NCI-H1092 treated with DMSO at 0.1 percent for 48 hours (cell line): ENCODE measurements around the gene CDH4.
"Not testable (repeated sequence)": the region's sequence is repeated elsewhere in the genome, so short reads cannot be mapped to it uniquely, and the experiment has no call there.

ENCODE experiments used
- DNase-seq: peaks from one replicate; lab custom pipeline; 2025; lab: John Stamatoyannopoulos, UW

Gene CDH4

DNA sequence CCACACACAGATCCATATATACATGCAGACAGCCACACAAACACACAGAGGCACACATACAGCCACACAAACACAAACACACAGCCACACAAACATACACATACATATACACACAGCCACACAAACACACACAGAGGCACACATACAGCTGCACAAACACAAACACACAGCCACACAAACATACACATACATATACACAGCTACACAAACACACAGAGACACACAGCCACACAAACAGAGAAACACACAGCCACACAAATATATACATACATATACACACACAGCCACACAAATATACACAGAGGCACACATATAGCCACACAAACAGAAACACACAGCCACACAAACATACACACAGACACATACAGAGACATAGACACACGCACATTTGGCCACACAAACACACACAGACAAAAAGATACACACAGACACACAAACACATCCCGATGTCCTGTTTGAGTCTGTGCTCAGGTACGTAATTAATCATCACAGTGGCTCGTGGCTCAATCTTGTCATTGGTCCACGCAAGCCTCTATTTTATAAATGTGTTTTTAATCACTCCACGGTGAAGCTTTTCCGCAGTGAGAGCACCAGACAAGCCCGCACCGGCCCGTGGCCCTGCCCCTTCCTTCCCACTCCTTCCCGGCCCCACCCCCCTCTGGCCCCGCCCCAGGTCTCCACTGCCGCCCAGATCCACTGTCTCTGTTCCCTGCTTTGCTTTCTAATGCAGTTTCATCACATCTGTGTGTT lies 135.3 kb downstream of the CDH4 start:
- DNase-seq: no peak

DNA sequence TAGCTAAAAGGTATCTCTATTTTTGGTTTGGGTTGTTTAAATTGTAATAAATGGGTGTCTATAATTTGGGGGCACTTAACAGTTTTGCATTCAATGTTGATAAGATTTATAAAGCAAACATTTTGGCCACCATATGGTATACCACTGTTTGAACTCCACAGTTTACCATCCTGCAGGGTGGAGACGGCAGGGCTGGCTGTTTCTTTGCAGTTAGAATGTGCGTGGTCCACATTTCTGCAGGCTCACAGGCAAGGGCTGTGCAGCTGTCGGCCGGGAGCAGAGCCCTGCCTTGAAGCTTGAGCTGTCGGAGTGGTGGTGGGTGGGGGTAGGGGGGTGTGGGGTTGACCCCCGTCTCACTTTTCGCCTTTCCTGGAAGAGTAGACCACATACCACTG lies 135.9 kb downstream of the CDH4 start:
- DNase-seq: no peak

DNA sequence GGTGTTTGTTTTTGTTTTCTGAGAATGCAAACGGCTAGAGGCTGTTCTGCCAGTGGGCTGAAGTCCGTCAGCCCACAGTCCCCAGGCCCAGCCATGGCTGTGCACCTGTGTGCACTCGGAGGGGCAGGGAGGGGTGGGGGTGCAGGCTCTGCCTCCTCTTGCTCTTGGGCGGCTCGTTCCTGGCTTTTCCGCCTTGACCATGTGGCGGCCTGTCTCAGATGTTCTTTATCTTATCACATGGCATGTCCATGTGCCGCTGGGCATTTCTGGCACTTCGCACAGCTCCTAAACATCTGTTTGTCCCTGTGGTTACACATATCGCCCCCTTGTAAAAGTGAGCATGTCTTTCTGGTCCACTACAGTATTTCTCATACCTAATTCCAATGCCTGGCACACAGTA lies 137.0 kb downstream of the CDH4 start:
- DNase-seq: no peak

DNA sequence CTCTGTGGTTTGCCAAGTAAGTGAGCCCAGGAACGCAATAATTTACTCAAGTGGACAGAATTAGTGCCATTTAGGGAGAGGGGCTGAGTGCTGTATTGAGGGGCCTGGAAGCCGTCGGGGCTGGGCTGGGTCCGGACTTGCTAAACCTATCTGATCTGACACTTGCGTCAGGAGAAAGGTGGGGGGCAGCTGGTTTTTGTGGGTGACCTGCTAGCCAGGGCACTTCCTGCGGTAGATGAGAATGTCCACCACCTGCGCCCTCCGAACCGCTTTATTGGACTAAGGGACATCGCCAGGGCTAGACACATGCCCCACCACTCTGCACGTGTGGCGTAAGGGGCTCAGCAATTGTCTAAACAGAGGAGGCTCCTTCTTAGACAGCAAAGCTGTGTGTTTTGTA lies 139.1 kb downstream of the CDH4 start:
- DNase-seq: no peak

DNA sequence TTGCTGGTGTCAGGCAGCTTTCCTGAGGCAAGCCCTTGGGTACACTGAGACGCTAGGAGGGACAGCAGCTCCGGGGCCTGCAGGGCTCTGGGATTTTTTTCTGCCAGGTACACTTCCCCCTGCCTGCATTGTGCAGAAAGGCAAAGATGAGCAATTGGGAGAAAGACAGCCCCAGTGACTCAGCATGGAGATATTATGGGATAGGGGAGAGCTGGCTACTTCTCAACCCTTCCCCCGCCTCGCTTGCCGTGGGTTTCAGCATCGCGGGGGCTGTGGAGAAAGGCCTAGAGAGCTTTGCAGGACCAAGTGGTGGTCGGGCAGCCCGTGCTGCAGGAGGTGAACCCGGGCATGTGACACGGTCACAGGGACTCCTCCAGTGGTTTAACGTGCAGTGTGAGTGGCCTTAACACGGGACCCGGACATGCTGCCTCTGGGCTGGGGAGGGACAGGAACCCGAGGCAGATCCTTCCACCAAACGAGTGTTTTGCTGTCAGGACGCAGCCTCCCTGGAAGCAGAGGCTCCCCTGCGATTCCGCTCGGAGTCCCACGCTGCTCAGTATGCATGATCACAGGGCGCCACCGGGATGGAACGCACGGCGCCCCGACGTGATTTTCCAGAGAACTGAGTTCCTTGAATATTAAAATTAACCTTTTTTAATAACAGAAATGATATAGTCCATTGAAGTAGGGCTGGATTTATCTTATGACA lies 139.9 kb downstream of the CDH4 start:
- no peak for DNase-seq

DNA sequence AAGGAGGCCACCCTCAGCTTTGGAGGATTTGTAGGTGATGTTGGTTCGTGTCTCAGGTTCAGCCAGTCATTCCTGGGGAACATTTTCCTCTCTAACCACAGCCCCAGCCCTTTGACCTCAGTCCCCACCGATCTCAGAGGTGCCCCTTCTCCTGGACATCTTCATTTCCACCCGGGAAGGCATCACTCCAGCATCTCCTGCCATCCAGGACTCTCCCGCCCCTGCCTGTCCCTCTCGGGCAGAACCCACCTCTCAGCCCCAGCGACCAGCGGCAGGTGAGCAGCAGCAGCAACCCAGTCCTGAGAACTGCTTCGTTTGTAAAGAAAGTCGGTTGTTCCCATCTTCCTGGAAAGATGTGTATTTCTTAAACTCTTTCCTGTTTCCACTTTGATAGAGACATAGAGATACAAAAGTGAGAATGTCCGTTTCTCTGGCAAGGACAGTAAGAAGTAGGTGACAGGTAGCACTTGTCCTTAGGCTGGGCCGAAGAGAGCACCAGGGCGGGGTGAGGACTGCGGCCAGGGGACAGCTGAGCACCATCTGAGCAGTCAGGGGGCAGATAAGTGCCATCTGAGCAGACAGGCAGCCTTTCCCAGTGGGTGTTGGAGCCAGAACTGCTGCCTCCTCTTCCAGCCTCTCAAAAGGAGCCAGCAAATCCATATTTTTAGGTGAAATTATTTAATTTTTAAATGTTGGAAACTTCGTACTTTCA lies 142.2 kb downstream of the CDH4 start:
- no peak for DNase-seq

DNA sequence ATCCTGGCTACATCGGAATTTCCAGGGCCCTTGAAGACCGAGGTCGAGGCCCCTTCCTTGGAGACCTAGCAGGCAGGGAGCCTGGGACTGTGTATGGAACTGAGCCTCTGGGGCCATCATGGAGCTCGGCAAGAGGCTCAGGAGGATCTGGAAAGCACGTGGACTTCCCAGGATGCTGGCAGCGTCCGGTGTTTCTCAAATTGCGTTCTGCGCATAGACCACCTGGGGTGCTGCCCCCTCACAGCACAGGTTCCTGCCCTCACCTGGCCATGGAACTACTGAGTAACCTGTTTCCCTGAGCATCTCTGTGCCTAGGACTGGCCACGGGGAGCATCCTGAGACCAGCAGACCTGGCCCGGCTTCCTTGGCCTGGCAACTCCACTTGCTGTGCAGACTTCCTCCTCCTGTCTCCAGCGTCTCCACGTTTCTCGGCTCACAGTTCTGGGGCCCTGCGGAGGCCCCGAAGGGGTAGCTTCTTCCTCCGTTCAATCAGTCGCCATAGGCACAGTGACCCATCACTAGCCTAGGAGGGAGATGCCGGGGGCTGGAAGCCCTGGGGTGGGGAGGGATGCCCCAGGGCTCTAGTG lies 144.3 kb downstream of the CDH4 start:
- DNase-seq: no peak

DNA sequence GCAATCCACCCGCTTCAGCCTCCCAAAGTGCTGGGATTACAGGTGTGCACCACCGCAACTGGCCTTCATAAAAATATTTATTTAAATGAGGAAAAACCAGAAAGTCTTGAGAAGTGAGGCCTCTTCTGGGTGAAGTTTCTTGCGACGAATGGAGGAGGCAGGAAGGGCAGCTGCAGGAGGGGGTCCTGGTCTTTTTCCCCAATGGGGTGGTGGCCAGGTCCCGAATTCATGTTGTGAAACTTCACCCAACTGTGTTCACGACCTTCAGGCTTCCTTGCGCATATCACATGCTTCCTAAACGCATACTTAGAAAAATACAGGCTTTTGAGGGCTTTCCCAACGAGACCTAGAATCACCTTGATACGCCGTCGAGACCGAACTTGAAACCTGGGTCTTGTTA lies 145.1 kb downstream of the CDH4 start:
- DNase-seq: no peak

DNA sequence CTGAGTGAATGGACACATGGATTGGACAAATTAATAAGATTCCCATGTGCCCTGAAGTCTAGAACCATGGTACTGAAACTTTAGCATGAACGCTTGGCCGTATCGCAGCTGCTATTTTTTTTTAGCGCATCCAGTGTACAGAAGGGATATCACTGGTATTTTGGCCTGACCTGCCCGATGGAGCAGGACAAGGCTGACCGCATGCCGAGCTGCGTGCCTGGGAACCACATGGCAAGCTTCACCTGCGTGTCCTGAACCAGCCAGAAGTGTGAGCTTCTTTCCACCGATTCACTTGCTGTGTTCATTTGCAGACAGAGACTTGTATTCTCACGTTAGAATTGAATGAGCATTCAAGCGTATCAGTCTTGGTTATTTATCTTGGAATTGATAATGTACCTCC lies 145.7 kb downstream of the CDH4 start:
- DNase-seq: no peak

DNA sequence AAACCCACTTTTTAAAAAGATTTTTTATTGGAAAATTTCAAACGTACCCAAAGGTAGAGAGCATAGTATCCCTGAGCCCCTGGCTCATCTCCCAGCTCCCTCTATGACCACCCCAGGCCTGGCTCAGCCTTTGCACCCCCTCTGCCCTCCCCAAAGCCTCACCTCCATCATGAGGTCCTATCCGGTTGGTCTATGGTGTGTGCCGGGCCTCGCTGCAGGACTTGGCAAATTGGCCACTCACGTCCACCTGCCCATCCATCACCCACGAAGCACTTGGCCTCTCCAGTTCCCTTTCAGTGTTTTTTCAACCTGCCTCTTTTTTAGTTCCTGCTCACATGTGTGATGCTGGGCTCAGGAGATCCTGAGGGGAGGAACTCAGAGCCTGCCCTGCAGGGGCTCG lies 147.4 kb downstream of the CDH4 start:
- no peak for DNase-seq

DNA sequence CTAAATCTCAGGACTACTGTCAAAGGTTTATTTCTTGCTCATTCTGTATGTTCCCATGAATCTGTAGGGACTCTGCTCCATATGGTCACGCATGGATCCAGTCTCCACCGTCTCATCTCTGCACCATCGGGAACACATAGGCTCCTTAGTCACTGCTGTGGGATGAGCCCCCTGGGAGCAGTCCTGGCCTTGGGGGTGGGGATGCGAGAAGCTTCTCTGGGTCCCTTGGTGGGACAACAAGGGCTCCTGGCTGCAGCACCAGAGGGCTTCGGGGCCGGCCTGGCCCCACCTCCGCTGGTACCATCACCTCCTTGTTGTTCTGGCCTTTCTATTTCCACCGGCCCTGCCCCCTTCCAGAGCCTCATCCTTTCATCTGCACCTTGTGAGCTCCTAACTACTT lies 148.4 kb downstream of the CDH4 start:
- no peak for DNase-seq

DNA sequence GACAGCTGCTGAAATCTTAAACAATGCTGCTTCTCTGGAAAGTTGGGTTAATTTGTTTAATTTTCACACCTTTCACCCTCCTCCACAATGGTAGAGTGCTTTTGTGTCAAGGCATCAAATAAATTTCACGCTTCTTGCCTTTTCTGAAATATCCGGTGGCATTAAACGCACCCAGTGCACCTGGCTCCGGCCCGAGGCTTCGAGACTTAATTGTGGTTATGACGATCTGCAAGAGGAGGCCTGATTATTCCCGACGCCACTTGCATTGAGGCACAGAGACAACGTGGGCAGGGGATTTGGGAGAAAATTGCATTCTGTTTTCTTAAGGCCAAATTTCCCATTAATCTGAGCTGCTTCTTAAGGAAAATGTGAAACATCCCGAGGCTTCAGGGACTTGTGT lies 152.2 kb downstream of the CDH4 start:
- DNase-seq: no peak

DNA sequence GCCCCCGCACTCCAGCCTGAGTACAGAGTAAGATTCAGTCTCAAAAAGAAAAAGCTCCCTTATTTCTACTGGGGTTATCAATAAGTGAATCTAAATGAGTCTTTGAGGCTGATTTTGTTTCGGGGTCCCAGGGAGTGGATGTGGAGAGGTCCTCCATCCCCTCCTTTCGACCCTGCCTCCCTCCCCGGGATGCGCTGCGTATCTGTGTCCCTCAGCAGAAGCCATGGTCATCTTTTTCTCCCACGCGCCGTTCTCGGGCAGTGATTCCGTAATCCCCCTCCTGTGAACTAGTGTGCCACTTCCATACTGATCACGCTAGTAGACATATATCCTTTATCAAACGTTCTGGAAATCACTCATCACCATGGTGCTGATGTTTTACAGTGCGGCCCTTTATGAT lies 152.9 kb downstream of the CDH4 start:
- DNase-seq: no peak

DNA sequence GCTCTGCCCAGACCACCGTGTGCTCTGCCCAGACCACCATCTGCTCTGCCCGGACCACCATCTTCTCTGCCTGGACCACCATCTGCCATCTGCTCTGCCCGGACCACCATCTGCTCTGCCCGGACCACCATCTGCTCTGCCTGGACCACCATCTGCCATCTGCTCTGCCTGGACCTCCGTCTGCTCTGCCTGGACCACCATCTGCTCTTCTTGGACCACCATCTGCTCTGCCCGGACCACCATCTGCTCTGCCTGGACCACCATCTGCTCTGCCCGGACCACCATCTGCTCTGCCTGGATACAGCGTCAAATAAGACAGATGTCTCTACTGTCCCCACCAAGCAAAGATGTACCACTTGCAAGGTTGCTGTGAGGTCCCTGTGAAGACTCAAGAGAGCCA lies 154.7 kb downstream of the CDH4 start:
- DNase-seq: not testable (repeated sequence)

DNA sequence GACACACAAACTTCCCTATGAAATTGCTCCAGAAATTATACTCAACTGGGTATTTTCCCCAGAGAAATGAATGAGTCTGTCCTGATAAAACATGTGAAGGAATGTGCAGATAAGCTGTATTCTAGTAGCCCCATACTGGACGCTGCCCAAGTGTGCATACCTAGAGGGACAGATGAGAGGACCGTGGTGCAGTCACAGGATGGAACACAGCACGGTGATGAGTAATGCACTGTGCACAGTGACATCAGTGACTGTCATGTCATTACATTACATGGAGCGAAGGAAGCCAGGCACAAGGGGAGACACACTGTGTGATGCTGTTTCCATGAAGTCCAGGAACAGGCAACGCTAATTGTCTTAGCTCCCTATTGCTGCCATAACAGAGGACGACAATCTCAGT lies 155.5 kb downstream of the CDH4 start:
- no peak for DNase-seq

DNA sequence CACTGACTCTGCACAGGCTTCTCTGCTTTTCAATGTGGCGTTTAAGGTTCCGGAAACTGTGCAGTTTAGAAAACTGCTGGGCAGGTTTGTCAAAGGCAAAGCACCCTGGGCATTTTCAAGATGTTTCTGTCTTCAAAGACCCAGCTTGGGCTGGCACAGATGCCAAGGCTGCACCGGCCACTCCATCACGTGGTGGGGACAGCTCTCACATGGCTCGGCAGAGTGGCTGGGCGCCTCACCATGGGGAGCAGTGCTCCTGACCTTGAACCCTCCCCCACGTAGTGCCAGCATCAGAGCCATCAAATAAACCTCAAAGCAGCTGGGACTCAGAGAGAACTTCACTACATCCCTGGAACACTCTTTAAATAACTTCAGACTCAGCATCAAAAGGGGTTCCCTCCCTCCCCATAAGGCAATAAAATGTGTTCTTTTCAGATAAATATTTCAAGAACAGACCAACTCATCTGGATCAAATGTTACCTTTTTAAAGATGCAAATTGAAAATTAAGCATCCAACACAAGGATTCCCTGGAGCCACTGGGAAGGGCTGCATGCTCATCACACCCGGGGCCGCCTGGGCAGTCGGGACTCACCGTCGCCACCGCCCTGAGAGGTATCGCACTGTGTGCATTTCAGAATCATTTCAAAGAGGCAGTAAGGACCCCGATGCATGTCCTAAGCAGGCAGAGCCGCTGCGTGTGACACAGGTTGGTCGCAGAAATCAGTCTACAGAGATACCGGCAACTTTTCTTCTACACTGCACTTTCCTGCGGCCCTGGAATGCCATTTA lies 157.1 kb downstream of the CDH4 start:
- DNase-seq: no peak

DNA sequence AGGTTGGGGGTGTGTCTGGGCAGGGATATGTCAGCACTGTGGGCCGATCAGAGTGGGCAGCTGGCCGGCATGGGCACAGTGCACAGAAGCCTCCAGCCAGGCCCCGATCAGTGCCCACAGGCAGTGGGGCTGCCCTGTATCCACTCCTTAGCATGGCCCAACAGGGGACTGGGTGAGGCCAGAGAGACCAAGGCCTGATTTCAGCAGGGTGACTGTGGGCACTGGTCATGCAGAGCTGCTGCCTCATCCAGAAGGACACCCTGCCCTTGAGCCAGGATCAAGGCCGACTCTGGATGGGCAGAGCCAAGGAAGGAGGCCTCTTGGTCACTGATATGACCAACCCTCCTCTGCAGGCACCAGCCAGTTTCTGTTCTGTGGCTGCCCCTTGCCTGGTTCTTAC lies 159.7 kb downstream of the CDH4 start:
- DNase-seq: no peak

DNA sequence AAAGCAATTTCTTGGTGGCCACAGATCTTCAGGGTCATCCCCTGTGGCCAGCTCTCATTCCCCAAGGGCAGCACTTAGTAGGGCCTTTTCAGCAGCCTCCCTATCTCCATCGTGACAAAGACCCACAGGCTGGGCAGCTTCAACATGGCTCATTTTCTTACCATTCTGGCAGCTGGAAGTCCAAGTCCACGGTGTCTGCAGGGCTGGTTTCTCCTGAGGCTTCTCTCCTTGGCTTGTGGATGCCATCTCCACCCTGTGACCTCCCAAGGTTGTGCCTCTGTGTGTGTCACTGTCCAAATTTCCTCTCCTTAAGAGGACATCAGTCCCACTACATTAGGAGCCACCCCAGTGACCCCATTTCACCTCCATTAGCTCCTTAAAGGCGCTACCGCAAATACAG lies 161.7 kb downstream of the CDH4 start:
- DNase-seq: no peak

DNA sequence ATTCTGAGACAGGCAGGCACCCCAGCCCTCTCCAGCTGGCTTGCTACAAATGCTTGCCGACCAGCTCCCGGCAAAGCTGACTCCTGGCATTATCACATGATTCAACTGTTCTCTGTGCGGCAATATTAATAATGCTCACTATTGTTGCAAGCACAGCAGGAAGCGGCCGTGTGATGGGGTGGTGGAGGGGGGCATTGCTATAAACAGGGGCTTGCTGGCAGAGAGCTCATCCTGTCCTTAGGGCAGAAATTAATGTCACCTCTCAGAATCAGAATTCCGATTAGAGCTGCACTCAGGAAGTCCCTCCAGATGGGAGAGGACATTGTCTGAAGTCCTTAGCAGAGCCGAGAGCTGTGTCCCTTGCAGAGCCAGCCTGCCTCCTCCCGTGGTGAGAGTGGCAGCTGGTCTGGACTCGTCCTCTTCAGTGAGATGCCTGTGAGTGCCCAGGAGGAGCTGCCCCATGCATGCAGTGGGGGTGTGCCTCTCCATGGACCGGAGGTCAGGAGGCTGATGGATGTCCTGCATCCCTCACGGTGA lies 162.5 kb downstream of the CDH4 start:
- no peak for DNase-seq

DNA sequence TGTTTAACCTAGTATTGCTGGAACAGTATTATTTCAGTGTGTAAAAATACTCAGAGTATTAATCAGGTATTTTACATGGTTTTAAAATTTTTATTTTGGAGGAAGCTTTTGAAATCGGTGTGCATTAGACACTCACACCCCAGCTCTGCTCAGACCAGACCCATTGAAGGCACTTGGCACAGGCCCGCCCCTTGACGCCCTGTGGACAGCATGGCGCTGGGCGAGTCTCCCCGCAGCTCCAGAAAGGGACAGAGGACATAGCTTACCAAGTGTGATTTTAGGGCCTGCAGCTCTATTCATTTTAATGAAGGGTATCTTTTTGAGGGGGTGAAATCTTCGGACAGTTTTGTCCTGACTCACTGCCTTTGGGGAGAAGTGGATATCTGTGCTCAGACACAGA lies 164.5 kb downstream of the CDH4 start:
- no peak for DNase-seq

DNA sequence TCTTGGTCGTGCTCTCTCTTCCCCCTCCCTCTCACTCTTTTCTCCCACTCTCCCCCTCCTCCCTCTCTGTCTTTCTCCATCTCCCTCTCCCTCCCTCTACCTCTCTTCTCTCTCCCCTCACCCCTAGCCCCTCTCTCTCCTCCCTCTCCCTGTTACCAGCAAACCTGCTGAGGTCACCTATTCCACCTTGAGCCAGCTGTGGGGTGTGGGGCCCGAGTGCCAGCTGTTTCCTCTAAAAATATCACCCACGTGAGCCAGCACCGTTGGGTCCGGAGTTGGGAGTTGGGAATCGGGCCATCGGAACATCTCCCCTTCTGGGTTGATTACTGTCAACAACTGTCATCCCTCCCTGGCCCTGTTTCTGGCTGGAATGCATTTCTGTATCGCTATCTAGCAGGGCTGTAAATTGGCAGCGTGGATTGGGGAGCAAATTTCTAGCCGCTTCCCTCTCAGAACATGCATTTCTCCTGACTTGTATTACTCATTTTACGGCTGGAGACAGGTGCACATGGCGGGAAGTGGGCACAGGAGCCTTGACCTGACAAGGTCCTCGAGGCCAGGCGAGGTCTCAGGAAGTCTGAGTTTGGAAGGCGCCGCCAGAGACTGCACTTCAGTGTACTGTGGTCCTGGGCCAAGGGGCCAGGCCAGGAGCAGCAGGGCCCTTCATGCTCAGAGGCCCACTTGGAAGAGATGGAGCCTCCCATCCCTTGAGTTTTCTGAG lies 165.3 kb downstream of the CDH4 start:
- no peak for DNase-seq
